Keratinocyte (primary cell): Measurements from ENCODE around the gene NUP107. TPM values are rescaled to one million over a fixed set of nuclear protein-coding genes. Genes with fewer than 3 reads are reported as not detected.

Experiments
- DNase-seq: peaks from one replicate; pipeline ENCODE4 v3.0.0-alpha.2; 2011; ENCODE audit warnings: low read depth, missing footprints, low spot score
- FAIRE-seq: peaks from 2 replicates; lab custom pipeline; 2011; peaks lifted over from hg19 to GRCh38; lab: Jason Lieb, UNC
- H2AFZ ChIP-seq: 2 replicates; pipeline ENCODE4 v1.6.0; 2012; ENCODE audit warnings: low read length, control low read depth, inconsistent platforms; ENCODE audit not compliant: control insufficient read depth
- H3K27ac ChIP-seq: 2 replicates; pipeline ENCODE4 v1.5.1; 2011; ENCODE audit warnings: low read length; ENCODE audit not compliant: control insufficient read depth, insufficient read depth
- H3K27me3 ChIP-seq: 3 replicates; pipeline ENCODE4 v1.6.0; 2011; ENCODE audit warnings: low read length; ENCODE audit not compliant: control insufficient read depth, insufficient read depth; ENCODE audit errors: extremely low read depth
- H3K36me3 ChIP-seq, 2 experiments: 2 replicates in 1 of 2; 3 replicates in 1 of 2; pipeline ENCODE4 v1.5.1; 2011; ENCODE audit warnings: low read length in 2 of 2, mild to moderate bottlenecking in 1 of 2; ENCODE audit not compliant: control insufficient read depth in 2 of 2, insufficient read depth in 2 of 2; ENCODE audit errors: extremely low read depth in 1 of 2
- H3K4me1 ChIP-seq: 3 replicates; pipeline ENCODE4 v1.5.1; 2011; ENCODE audit warnings: low read length; ENCODE audit not compliant: control insufficient read depth, insufficient read depth; ENCODE audit errors: extremely low read depth
- H3K4me2 ChIP-seq: 3 replicates; pipeline ENCODE4 v1.6.0; 2011; ENCODE audit warnings: low read depth, low read length; ENCODE audit not compliant: control insufficient read depth, insufficient read depth; ENCODE audit errors: extremely low read depth
- H3K4me3 ChIP-seq, 3 experiments: fragments of 200-600 bp in 1 of 3; sonication (generic) in 1 of 3; 2 replicates in 2 of 3; 3 replicates in 1 of 3; pipeline ENCODE4 v1.5.1; 2011 to 2016; ENCODE audit warnings: low read length in 3 of 3, mild to moderate bottlenecking in 3 of 3, control low read depth in 2 of 3, inconsistent platforms in 1 of 3, low read depth in 1 of 3, mixed read lengths in 1 of 3, mixed run types in 1 of 3, moderate library complexity in 1 of 3; ENCODE audit not compliant: control insufficient read depth in 2 of 3, insufficient read depth in 2 of 3; ENCODE audit errors: extremely low read depth in 1 of 3
- H3K79me2 ChIP-seq: 2 replicates; pipeline ENCODE4 v1.6.0; 2012; ENCODE audit warnings: low read length; ENCODE audit not compliant: control insufficient read depth, insufficient read depth
- H3K9ac ChIP-seq: 3 replicates; pipeline ENCODE4 v1.6.0; 2011; ENCODE audit warnings: low read length; ENCODE audit not compliant: control insufficient read depth, insufficient read depth; ENCODE audit errors: extremely low read depth
- H3K9me1 ChIP-seq: 3 replicates; pipeline ENCODE4 v1.6.0; 2011; ENCODE audit warnings: low read length; ENCODE audit not compliant: control insufficient read depth, insufficient read depth; ENCODE audit errors: extremely low read depth
- H3K9me3 ChIP-seq: 2 replicates; pipeline ENCODE4 v1.5.1; 2012; ENCODE audit warnings: low read depth, low read length; ENCODE audit not compliant: control insufficient read depth
- H4K20me1 ChIP-seq: 3 replicates; pipeline ENCODE4 v1.6.0; 2011; ENCODE audit warnings: low read length; ENCODE audit not compliant: control insufficient read depth, insufficient read depth; ENCODE audit errors: extremely low read depth
- EZH2 ChIP-seq: IDR thresholded peaks from one replicate; pipeline ENCODE4 v1.6.1; 2012; ENCODE audit warnings: inconsistent platforms, mild to moderate bottlenecking, low read length, moderate library complexity
- dilution Hi-C: fragments of 300-500 bp; cut with MboI; formaldehyde crosslinking; loops from one replicate; pipeline ENCODE4 v1.7.0; 2020; ENCODE audit warnings: low sequenced_read_pairs; ENCODE audit not compliant: extremely low pct_ligation_motif_present
- polyA plus RNA-seq, 5 experiments: library from polyadenylated mRNA; depleted of rRNA in 3 of 5; stranded (reverse) in 3 of 5; stranded (forward) in 1 of 5; unstranded in 1 of 5; fragments of >200 nt; gene quantifications; 1 replicate in 1 of 5; 2 replicates in 3 of 5; 3 replicates in 1 of 5; pipeline versions ENCODE4 v1.2.1 to v1.2.3, GENCODE V29; 2011 to 2012; ENCODE audit warnings: missing spikeins in 2 of 5, low read depth in 1 of 5, low replicate concordance in 1 of 5
- TF ChIP-seq, protein P1 (sequence below), 3 experiments: IDR thresholded peaks in 1 of 3; conservative IDR thresholded peaks in 1 of 3; optimal IDR thresholded peaks in 1 of 3; 2 replicates in 2 of 3; 3 replicates in 1 of 3; pipeline versions ENCODE3 to v1.5.1; 2011; ENCODE audit warnings: low read length in 3 of 3, mild to moderate bottlenecking in 3 of 3, moderate library complexity in 2 of 3, control low read depth in 1 of 3, inconsistent platforms in 1 of 3; ENCODE audit not compliant: insufficient read depth in 2 of 3; ENCODE audit errors: extremely low read depth in 1 of 3

The NUP107 gene
- polyA plus RNA-seq, 1 donor (not counting 4 experiments of a cell fraction or from before 2014, with no cell fraction given), result 71.7 TPM

DNA sequence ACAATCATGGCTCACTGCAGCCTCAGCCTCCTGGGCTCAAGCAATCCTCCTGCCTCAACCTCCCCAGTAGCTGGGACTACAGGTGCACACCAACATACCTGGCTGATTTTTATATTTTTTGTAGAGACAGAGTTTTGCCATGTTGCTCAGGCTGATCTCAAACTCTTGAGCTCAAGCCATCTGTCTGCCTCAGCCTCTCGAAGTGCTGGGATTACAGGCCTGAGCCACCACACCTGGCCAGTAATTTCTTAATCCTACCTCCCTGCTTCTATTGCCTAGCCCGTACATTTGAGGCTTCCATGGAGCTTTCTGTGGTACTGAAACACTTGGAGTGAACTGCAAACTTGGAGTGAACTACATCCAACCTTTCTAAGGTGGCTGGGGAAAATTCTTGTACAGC lies 79.9 kb downstream of the NUP107 start:
- H3K27ac ChIP-seq, result no peak overlapping the region
- H3K9ac ChIP-seq, result no peak overlapping the region
- FAIRE-seq, result no peak
- no peaks in the 10 kb centered on the region for H3K9me1 ChIP-seq
- H3K4me2 ChIP-seq, result no peak overlapping the region
- H3K4me3 ChIP-seq, result no peak overlapping the region
- H3K79me2 ChIP-seq, result no peaks in the 10 kb centered on the region
- H3K27me3 ChIP-seq, result no peaks in the 10 kb centered on the region
- TF ChIP-seq, protein P1, sequence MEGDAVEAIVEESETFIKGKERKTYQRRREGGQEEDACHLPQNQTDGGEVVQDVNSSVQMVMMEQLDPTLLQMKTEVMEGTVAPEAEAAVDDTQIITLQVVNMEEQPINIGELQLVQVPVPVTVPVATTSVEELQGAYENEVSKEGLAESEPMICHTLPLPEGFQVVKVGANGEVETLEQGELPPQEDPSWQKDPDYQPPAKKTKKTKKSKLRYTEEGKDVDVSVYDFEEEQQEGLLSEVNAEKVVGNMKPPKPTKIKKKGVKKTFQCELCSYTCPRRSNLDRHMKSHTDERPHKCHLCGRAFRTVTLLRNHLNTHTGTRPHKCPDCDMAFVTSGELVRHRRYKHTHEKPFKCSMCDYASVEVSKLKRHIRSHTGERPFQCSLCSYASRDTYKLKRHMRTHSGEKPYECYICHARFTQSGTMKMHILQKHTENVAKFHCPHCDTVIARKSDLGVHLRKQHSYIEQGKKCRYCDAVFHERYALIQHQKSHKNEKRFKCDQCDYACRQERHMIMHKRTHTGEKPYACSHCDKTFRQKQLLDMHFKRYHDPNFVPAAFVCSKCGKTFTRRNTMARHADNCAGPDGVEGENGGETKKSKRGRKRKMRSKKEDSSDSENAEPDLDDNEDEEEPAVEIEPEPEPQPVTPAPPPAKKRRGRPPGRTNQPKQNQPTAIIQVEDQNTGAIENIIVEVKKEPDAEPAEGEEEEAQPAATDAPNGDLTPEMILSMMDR (optimal IDR thresholded peaks at IDR 0.05 in 1 of 3, IDR thresholded peaks at IDR 0.05 in 1 of 3, conservative IDR thresholded peaks at IDR 0.05 in 1 of 3; ENCODE audit: extremely low read depth in 1 of 3, insufficient read depth in 2 of 3, low read length in 3 of 3), result no peak
- TF ChIP-seq EZH2, result no peak
- no peaks in the 10 kb centered on the region for H3K4me1 ChIP-seq
- no peaks in the 10 kb centered on the region for H4K20me1 ChIP-seq
- H3K36me3 ChIP-seq, result peaks cover 3 to 4% of the 10 kb centered on the region in 2 experiments
- dilution Hi-C loops, result no loop called here
- no peak overlapping the region for H2AFZ ChIP-seq
- DNase-seq, result no peak
- H3K9me3 ChIP-seq, result no peaks in the 10 kb centered on the region

DNA sequence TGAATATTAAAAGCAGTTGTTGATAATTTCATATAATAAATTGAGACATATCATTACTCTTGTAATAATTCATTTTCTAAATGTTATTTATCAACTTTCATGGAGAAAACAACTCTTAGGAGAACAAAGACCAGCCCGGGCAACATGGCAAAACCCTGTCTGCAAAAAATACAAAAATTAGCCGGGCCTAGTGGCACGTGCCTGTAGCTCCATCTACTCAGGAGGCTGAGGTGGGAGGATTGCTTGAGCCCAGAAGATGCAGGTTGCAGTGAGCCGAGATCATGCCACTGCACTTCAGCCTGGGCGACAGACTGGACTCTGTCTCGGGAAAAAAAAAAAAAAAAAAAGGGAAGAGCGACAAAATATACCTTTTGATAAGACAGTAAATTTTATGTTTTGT lies 80.4 kb downstream of the NUP107 start:
- no peak overlapping the region for H3K4me3 ChIP-seq
- H2AFZ ChIP-seq, result no peak overlapping the region
- H3K27me3 ChIP-seq, result no peaks in the 10 kb centered on the region
- FAIRE-seq (no peak), DNase-seq (no peak)
- no peak overlapping the region for H3K27ac ChIP-seq
- H3K79me2 ChIP-seq, result no peaks in the 10 kb centered on the region
- H3K9me1 ChIP-seq, result no peaks in the 10 kb centered on the region
- TF ChIP-seq, protein P1 (optimal IDR thresholded peaks at IDR 0.05 in 1 of 3, IDR thresholded peaks at IDR 0.05 in 1 of 3, conservative IDR thresholded peaks at IDR 0.05 in 1 of 3; ENCODE audit: extremely low read depth in 1 of 3, insufficient read depth in 2 of 3, low read length in 3 of 3), result no peak
- no peak for TF ChIP-seq EZH2
- H3K9ac ChIP-seq, result no peak overlapping the region
- no peaks in the 10 kb centered on the region for H3K9me3 ChIP-seq
- no peaks in the 10 kb centered on the region for H3K4me1 ChIP-seq
- H3K36me3 ChIP-seq, result peaks cover 2 to 4% of the 10 kb centered on the region in 2 experiments
- H4K20me1 ChIP-seq, result no peaks in the 10 kb centered on the region
- dilution Hi-C loops, result no loop called here
- no peak overlapping the region for H3K4me2 ChIP-seq
